ENCODE data around the gene POC5. TPM values are rescaled to one million over a fixed set of nuclear protein-coding genes. Genes with fewer than 3 reads are reported as not detected.
"Not testable (repeated sequence)": the region's sequence is repeated elsewhere in the genome, so short reads cannot be mapped to it uniquely, and the experiment has no call there.

POC5 gene
- total and polyA plus RNA-seq, 2 donors from 2014 or later, result 6.1 to 12.1 TPM

DNA sequence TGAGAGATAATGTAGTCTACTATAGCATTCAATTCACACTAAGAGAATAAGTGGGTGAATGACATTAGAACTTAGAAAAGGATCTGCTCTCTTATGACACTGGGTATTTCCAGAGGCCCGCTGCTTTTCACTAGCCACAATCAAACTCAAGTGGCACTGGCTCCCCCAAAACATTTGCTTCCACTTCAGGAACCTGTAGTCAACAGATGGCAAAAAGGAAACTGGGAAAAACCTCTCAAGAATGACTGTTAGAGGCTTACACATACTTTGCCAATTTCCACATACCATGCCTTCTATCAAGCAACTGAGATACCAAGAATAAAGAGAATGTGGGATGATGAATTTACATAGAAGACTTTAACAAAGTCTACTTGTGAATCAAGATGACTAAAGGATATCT, 11.2 kb downstream of the POC5 start:
- Histone ChIP-seq H3K27ac (ENCODE audit: low read depth in 2 of 2, low read length in 2 of 2) (no peak overlapping the region), H3K36me3 (ENCODE audit: control insufficient read depth in 2 of 3, insufficient read depth in 3 of 3, low read length in 3 of 3) (peaks cover 5 to 6% (median 6%) of the 10 kb centered on the region in 3 donors), H3K9me3 (ENCODE audit: control insufficient read depth in 2 of 3, insufficient read depth in 1 of 3, low read length in 3 of 3) (no peaks in the 10 kb centered on the region), H3K4me3 (ENCODE audit: low read length in 3 of 3) (no peak overlapping the region), H3K4me1 (ENCODE audit: control insufficient read depth in 2 of 3, insufficient read depth in 2 of 3, low read depth in 1 of 3, low read length in 3 of 3) (no peaks in the 10 kb centered on the region), H3K9ac (ENCODE audit: low read length in 3 of 3) (no peak overlapping the region), H3K27me3 (ENCODE audit: control insufficient read depth, insufficient read depth, low read length) (no peaks in the 10 kb centered on the region)
- intact Hi-C loops (cut with DNase I), result no loop called here
- DNase-seq (no peak), FAIRE-seq (no peak)
- TF ChIP-seq, protein P1, sequence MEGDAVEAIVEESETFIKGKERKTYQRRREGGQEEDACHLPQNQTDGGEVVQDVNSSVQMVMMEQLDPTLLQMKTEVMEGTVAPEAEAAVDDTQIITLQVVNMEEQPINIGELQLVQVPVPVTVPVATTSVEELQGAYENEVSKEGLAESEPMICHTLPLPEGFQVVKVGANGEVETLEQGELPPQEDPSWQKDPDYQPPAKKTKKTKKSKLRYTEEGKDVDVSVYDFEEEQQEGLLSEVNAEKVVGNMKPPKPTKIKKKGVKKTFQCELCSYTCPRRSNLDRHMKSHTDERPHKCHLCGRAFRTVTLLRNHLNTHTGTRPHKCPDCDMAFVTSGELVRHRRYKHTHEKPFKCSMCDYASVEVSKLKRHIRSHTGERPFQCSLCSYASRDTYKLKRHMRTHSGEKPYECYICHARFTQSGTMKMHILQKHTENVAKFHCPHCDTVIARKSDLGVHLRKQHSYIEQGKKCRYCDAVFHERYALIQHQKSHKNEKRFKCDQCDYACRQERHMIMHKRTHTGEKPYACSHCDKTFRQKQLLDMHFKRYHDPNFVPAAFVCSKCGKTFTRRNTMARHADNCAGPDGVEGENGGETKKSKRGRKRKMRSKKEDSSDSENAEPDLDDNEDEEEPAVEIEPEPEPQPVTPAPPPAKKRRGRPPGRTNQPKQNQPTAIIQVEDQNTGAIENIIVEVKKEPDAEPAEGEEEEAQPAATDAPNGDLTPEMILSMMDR (IDR thresholded peaks at IDR 0.05; ENCODE audit: borderline replicate concordance, extremely low read depth, insufficient read depth), result no peak

DNA sequence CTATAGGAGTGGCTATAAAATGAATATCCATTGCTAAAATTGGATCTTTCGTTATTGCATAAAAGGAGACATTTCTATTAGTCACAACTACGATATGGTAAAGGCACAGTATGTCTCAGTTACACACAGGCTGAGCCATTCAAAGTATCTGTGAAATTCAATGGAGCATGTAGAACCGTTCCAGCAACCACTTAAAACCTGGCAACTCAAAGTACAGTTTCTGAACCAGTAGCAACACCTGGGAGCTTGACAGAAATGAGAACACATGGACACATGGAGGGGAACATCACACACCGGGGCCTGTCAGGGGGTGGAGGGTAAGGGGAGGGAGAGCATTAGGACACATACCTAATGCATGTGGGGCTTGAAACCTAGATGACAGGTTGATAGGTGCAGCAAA, 15.4 kb downstream of the POC5 start:
- DNase-seq, result no peak
- intact Hi-C loops (cut with DNase I), result no loop called here
- Histone ChIP-seq H3K27ac (ENCODE audit: low read depth in 2 of 2, low read length in 2 of 2) (no peak overlapping the region), H3K36me3 (ENCODE audit: control insufficient read depth in 2 of 3, insufficient read depth in 3 of 3, low read length in 3 of 3) (peaks cover 5 to 6% (median 6%) of the 10 kb centered on the region in 3 donors), H3K4me3 (ENCODE audit: low read length in 3 of 3) (no peak overlapping the region), H3K9me3 (ENCODE audit: control insufficient read depth in 2 of 3, insufficient read depth in 1 of 3, low read length in 3 of 3) (no peaks in the 10 kb centered on the region), H3K27me3 (ENCODE audit: control insufficient read depth, insufficient read depth, low read length) (no peaks in the 10 kb centered on the region), H3K4me1 (ENCODE audit: control insufficient read depth in 2 of 3, insufficient read depth in 2 of 3, low read depth in 1 of 3, low read length in 3 of 3) (no peaks in the 10 kb centered on the region), H3K9ac (ENCODE audit: low read length in 3 of 3) (no peak overlapping the region)
- TF ChIP-seq, protein P1 (IDR thresholded peaks at IDR 0.05; ENCODE audit: borderline replicate concordance, extremely low read depth, insufficient read depth), result no peak
- no peak for FAIRE-seq

DNA sequence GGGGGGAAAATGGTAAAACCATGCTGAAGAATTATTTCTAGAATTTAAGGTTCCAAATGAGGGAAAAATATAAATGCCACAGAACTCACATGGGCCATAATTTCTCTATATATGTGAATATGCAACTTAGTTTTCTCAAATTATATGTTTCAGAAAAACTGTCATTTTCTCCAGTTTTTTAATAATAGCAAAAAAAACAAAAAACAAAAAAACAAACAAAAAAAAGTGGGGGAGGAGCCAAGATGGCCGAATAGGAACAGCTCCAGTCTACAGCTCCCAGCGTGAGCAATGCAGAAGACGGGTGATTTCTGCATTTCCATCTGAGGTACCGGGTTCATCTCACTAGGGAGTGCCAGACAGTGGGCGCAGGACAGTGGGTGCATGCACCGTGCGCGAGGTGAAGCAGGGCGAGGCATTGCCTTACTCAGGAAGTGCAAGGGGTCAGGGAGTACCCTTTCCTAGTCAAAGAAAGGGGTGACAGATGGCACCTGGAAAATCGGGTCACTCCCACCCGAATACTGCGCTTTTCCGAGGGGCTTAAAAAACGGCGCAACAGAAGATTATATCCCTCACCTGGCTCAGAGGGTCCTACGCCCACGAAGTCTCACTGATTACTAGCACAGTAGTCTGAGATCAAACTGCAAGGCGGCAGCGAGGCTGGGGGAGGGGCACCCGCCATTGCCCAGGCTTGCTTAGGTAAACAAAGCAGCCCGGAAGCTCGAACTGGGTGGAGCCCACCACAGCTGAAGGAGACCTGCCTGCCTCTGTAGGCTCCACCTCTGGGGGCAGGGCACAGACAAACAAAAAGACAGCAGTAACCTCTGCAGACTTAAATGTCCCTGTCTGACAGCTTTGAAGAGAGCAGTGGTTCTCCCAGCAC, 21.5 kb downstream of the POC5 start:
- intact Hi-C loops (cut with DNase I); FAIRE-seq: not testable (repeated sequence)

DNA sequence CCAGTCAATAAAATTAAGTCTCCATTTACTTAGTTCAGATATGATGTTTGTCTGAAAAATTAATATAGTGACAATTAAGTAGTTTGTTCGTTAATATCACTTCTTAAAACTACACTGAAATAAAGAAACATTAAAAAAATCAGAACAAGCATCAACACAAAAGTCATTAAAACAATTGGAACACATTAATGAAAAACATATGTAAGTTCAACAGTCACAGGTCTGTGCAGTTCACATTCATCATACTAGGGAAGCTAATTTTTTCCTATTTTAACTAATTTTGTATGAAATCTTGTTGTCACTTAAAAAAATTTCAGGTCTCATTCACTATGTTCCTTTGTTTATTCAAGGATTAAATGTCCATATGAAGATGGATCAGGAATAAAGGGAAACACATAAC, 22.5 kb downstream of the POC5 start:
- no peak for DNase-seq
- H3K4me1 ChIP-seq (ENCODE audit: control insufficient read depth in 2 of 3, insufficient read depth in 2 of 3, low read depth in 1 of 3, low read length in 3 of 3), result no peaks in the 10 kb centered on the region
- no peaks in the 10 kb centered on the region for H3K9me3 ChIP-seq (ENCODE audit: control insufficient read depth in 2 of 3, insufficient read depth in 1 of 3, low read length in 3 of 3)
- TF ChIP-seq, protein P1 (IDR thresholded peaks at IDR 0.05; ENCODE audit: borderline replicate concordance, extremely low read depth, insufficient read depth), result no peak
- peaks cover 0 to 3% (median 0%) of the 10 kb centered on the region in 3 donors for H3K36me3 ChIP-seq (ENCODE audit: control insufficient read depth in 2 of 3, insufficient read depth in 3 of 3, low read length in 3 of 3)
- no peak overlapping the region for H3K9ac ChIP-seq (ENCODE audit: low read length in 3 of 3)
- intact Hi-C loops (cut with DNase I), result no loop called here
- H3K27me3 ChIP-seq (ENCODE audit: control insufficient read depth, insufficient read depth, low read length), result no peaks in the 10 kb centered on the region
- FAIRE-seq, result no peak
- no peak overlapping the region for H3K27ac ChIP-seq (ENCODE audit: low read depth in 2 of 2, low read length in 2 of 2)
- no peak overlapping the region for H3K4me3 ChIP-seq (ENCODE audit: low read length in 3 of 3)

More for the DNA sequence above, 21.5 kb downstream of the POC5 start:
- H3K9ac ChIP-seq (ENCODE audit: low read length in 3 of 3); H3K9me3 ChIP-seq (ENCODE audit: control insufficient read depth in 2 of 3, insufficient read depth in 1 of 3, low read length in 3 of 3); H3K27me3 ChIP-seq (ENCODE audit: control insufficient read depth, insufficient read depth, low read length); H3K27ac ChIP-seq (ENCODE audit: low read depth in 2 of 2, low read length in 2 of 2); H3K4me3 ChIP-seq (ENCODE audit: low read length in 3 of 3); H3K36me3 ChIP-seq (ENCODE audit: control insufficient read depth in 2 of 3, insufficient read depth in 3 of 3, low read length in 3 of 3); H3K4me1 ChIP-seq (ENCODE audit: control insufficient read depth in 2 of 3, insufficient read depth in 2 of 3, low read depth in 1 of 3, low read length in 3 of 3); DNase-seq: not testable (repeated sequence)
